Trophoblast cell (in vitro differentiated cells and primary cell): ENCODE measurements around the gene SLC6A20.

ENCODE experiments used
- DNase-seq, 2 donors: peaks; one replicate each; pipeline ENCODE4 v3.0.0-alpha.2; 2016
- H2AFZ ChIP-seq: 2 replicates; pipeline ENCODE4 v1.6.1; 2013; ENCODE audit warnings: low read length, moderate library complexity, mild to moderate bottlenecking; ENCODE audit not compliant: insufficient read depth, poor library complexity
- H2AK5ac ChIP-seq: 2 replicates; pipeline ENCODE4 v1.6.1; 2013; ENCODE audit warnings: mild to moderate bottlenecking, low read length
- H2BK120ac ChIP-seq: 2 replicates; pipeline ENCODE4 v1.6.1; 2013; ENCODE audit warnings: low read length, mild to moderate bottlenecking, moderate library complexity; ENCODE audit not compliant: insufficient read depth, poor library complexity
- H2BK12ac ChIP-seq: 2 replicates; pipeline ENCODE4 v1.6.1; 2013; ENCODE audit warnings: mild to moderate bottlenecking, low read length, moderate library complexity
- H2BK5ac ChIP-seq: 2 replicates; pipeline ENCODE4 v1.6.1; 2013; ENCODE audit warnings: low read length, low read depth, moderate library complexity, mild to moderate bottlenecking; ENCODE audit not compliant: poor library complexity
- H3K14ac ChIP-seq: 2 replicates; pipeline ENCODE4 v1.6.1; 2013; ENCODE audit warnings: mild to moderate bottlenecking, low read length
- H3K18ac ChIP-seq: 2 replicates; pipeline ENCODE4 v1.6.1; 2013; ENCODE audit warnings: mild to moderate bottlenecking, low read length
- H3K23ac ChIP-seq: 2 replicates; pipeline ENCODE4 v1.6.1; 2013; ENCODE audit warnings: low read length
- H3K27ac ChIP-seq: 2 replicates; pipeline ENCODE4 v1.5.1; 2013; ENCODE audit warnings: low read depth, mild to moderate bottlenecking, inconsistent platforms, low read length, moderate library complexity
- H3K27me3 ChIP-seq: 2 replicates; pipeline ENCODE4 v1.6.1; 2013; ENCODE audit warnings: inconsistent platforms, mild to moderate bottlenecking, low read length, moderate library complexity; ENCODE audit not compliant: insufficient read depth
- H3K36me3 ChIP-seq, 2 experiments: 1 replicate in 1 of 2; 2 replicates in 1 of 2; pipeline ENCODE4 v1.6.1; 2013; ENCODE audit warnings: low read length in 2 of 2, mild to moderate bottlenecking in 2 of 2, moderate library complexity in 1 of 2; ENCODE audit not compliant: insufficient read depth in 2 of 2, control insufficient read depth in 1 of 2
- H3K4ac ChIP-seq: 2 replicates; pipeline ENCODE4 v1.6.1; 2013; ENCODE audit warnings: low read depth, mild to moderate bottlenecking, low read length, moderate library complexity
- H3K4me1 ChIP-seq, 2 experiments: 1 replicate in 1 of 2; 2 replicates in 1 of 2; pipeline ENCODE4 v1.6.1; 2013; ENCODE audit warnings: low read length in 2 of 2, mild to moderate bottlenecking in 2 of 2, moderate library complexity in 1 of 2; ENCODE audit not compliant: insufficient read depth in 2 of 2, control insufficient read depth in 1 of 2
- H3K4me2 ChIP-seq: 2 replicates; pipeline ENCODE4 v1.6.1; 2013; ENCODE audit warnings: inconsistent platforms, mild to moderate bottlenecking, low read length, moderate library complexity
- H3K4me3 ChIP-seq: 2 replicates; pipeline ENCODE4 v1.5.1; 2013; ENCODE audit warnings: mild to moderate bottlenecking, low read depth, low read length, inconsistent platforms
- H3K79me1 ChIP-seq: one replicate; pipeline ENCODE4 v1.6.1; 2013; ENCODE audit warnings: low read length
- H3K79me2 ChIP-seq: 2 replicates; pipeline ENCODE4 v1.6.1; 2013; ENCODE audit warnings: low read length, mild to moderate bottlenecking; ENCODE audit not compliant: control insufficient read depth, insufficient read depth, poor library complexity
- H3K9ac ChIP-seq: 2 replicates; pipeline ENCODE4 v1.6.1; 2013; ENCODE audit warnings: mild to moderate bottlenecking, low read length
- H3K9me3 ChIP-seq: 2 replicates; pipeline ENCODE4 v1.6.1; 2013; ENCODE audit warnings: low read depth, mild to moderate bottlenecking, control low read depth, inconsistent platforms, low read length; ENCODE audit not compliant: insufficient read depth
- H4K12ac ChIP-seq: 2 replicates; pipeline ENCODE4 v1.6.1; 2013; ENCODE audit warnings: low read depth, mild to moderate bottlenecking, low read length, moderate library complexity
- H4K8ac ChIP-seq: 2 replicates; pipeline ENCODE4 v1.6.1; 2013; ENCODE audit warnings: low read depth, mild to moderate bottlenecking, low read length, moderate library complexity
- H4K91ac ChIP-seq: one replicate; pipeline ENCODE4 v1.6.1; 2013; ENCODE audit warnings: low read depth, mild to moderate bottlenecking, low read length, moderate library complexity
- WGBS: extraction: QIAGEN DNeasy Blood & Tissue Kit; methylation state at CpG from one replicate; pipeline ENCODE4 v1.1.7; 2013; ENCODE audit warnings: missing lambda C conversion rate; ENCODE audit not compliant: insufficient read length, insufficient coverage; ENCODE audit errors: extremely low coverage; 5-methylcytosine and 5-hydroxymethylcytosine counted together

The SLC6A20 gene

GRCh38 chr3:45746777-45747622 lies 49.3 kb downstream of the SLC6A20 start:
- Histone ChIP-seq H3K4ac (no peak overlapping the region), H2BK120ac (no peak overlapping the region), H3K79me1 (no peaks in the 10 kb centered on the region), H3K36me3 (peaks cover 21 to 28% of the 10 kb centered on the region in 2 experiments), H3K27ac (no peak overlapping the region), H2AK5ac (no peak overlapping the region), H4K12ac (no peak overlapping the region), H3K4me3 (no peak overlapping the region), H4K8ac (no peak overlapping the region), H3K4me2 (no peak overlapping the region), H3K18ac (no peak overlapping the region), H2AFZ (no peak overlapping the region), H3K23ac (no peak overlapping the region), H3K79me2 (no peaks in the 10 kb centered on the region), H3K9me3 (no peaks in the 10 kb centered on the region), H3K4me1 (no peaks in the 10 kb centered on the region), H3K27me3 (no peaks in the 10 kb centered on the region), H2BK5ac (no peak overlapping the region), H3K9ac (no peak overlapping the region), H4K91ac (no peak overlapping the region), H2BK12ac (no peak overlapping the region), H3K14ac (no peak overlapping the region)
- DNase-seq: peak in 1 of 2 donors; percentile 4
- no CpG with 5 or more reads among the region's 18 CpGs for WGBS

GRCh38 chr3:45746165-45746776 lies 50.1 kb downstream of the SLC6A20 start:
- no peak overlapping the region for H3K23ac ChIP-seq
- H2BK12ac ChIP-seq: no peak overlapping the region
- H3K9ac ChIP-seq: no peak overlapping the region
- no peak overlapping the region for H3K18ac ChIP-seq
- H4K12ac ChIP-seq: no peak overlapping the region
- no peaks in the 10 kb centered on the region for H3K9me3 ChIP-seq
- no peak overlapping the region for H2BK120ac ChIP-seq
- no peak overlapping the region for H3K4ac ChIP-seq
- H3K36me3 ChIP-seq: peaks cover 21 to 28% of the 10 kb centered on the region in 2 experiments
- H3K79me1 ChIP-seq: no peaks in the 10 kb centered on the region
- no peak overlapping the region for H4K91ac ChIP-seq
- no CpG with 5 or more reads among the region's 32 CpGs for WGBS
- H3K4me1 ChIP-seq: no peaks in the 10 kb centered on the region
- H2AK5ac ChIP-seq: no peak overlapping the region
- DNase-seq: no peak
- H3K4me2 ChIP-seq: no peak overlapping the region
- no peaks in the 10 kb centered on the region for H3K27me3 ChIP-seq
- H3K27ac ChIP-seq: no peak overlapping the region
- H3K14ac ChIP-seq: no peak overlapping the region
- H2BK5ac ChIP-seq: no peak overlapping the region
- no peak overlapping the region for H2AFZ ChIP-seq
- H3K79me2 ChIP-seq: no peaks in the 10 kb centered on the region
- H3K4me3 ChIP-seq: no peak overlapping the region
- no peak overlapping the region for H4K8ac ChIP-seq

GRCh38 chr3:45742461-45743089 lies 53.8 kb downstream of the SLC6A20 start:
- no peak for DNase-seq
- H3K27ac ChIP-seq: no peak overlapping the region
- no peak overlapping the region for H2BK12ac ChIP-seq
- no CpG with 5 or more reads among the region's 4 CpGs for WGBS
- peak overlapping the region; percentile 50 for H3K23ac ChIP-seq
- H3K4me3 ChIP-seq: no peak overlapping the region
- no peaks in the 10 kb centered on the region for H3K79me2 ChIP-seq
- H2BK5ac ChIP-seq: no peak overlapping the region
- no peak overlapping the region for H3K14ac ChIP-seq
- peaks cover 22 to 34% of the 10 kb centered on the region in 2 experiments for H3K36me3 ChIP-seq
- no peak overlapping the region for H3K18ac ChIP-seq
- no peak overlapping the region for H2BK120ac ChIP-seq
- H2AFZ ChIP-seq: no peak overlapping the region
- no peaks in the 10 kb centered on the region for H3K4me1 ChIP-seq
- no peaks in the 10 kb centered on the region for H3K9me3 ChIP-seq
- no peaks in the 10 kb centered on the region for H3K79me1 ChIP-seq
- no peak overlapping the region for H2AK5ac ChIP-seq
- no peaks in the 10 kb centered on the region for H3K27me3 ChIP-seq
- no peak overlapping the region for H4K91ac ChIP-seq
- H3K4me2 ChIP-seq: no peak overlapping the region
- no peak overlapping the region for H3K9ac ChIP-seq
- H3K4ac ChIP-seq: no peak overlapping the region
- no peak overlapping the region for H4K12ac ChIP-seq
- H4K8ac ChIP-seq: no peak overlapping the region

- Histone ChIP-seq H2BK120ac (no peak overlapping the region), H3K14ac (no peak overlapping the region), H4K12ac (no peak overlapping the region), H3K4me2 (no peak overlapping the region), H3K79me1 (no peaks in the 10 kb centered on the region), H3K9me3 (no peaks in the 10 kb centered on the region), H3K23ac (peak overlapping the region; percentile 50), H2AFZ (no peak overlapping the region), H3K4me1 (no peaks in the 10 kb centered on the region), H3K4me3 (no peak overlapping the region), H3K36me3 (peaks cover 22 to 32% of the 10 kb centered on the region in 2 experiments), H3K4ac (no peak overlapping the region), H3K27me3 (no peaks in the 10 kb centered on the region), H3K79me2 (no peaks in the 10 kb centered on the region), H2BK5ac (no peak overlapping the region), H4K91ac (no peak overlapping the region), H3K18ac (no peak overlapping the region), H3K27ac (no peak overlapping the region), H3K9ac (no peak overlapping the region), H4K8ac (no peak overlapping the region), H2AK5ac (no peak overlapping the region), H2BK12ac (no peak overlapping the region)
- DNase-seq: no peak
- WGBS: no CpG with 5 or more reads among the region's 6 CpGs
Observed at GRCh38 chr3:45741742-45742460, 54.4 kb downstream of the SLC6A20 start.
